Measurements from ENCODE around the gene CIPC. TPM values are rescaled to one million over a fixed set of nuclear protein-coding genes. Genes with fewer than 3 reads are reported as not detected.

Gene CIPC
- total and polyA plus RNA-seq, 9 donors, result 7.0 to 32.4 (median 21.4) TPM

- Histone ChIP-seq H3K27me3 (peaks cover 3% of the 10 kb centered on the region), H3K27ac (no peak overlapping the region)
- 58 to 74% (median 61%) methylated on average over 2 of the region's 2 CpGs for WGBS, 3 donors
These were observed 33.1 kb downstream of the CIPC start for GRCh38 chr14:77131206-77131605.

GRCh38 chr14:77131871-77132486, 33.9 kb downstream of the CIPC start:
- Histone ChIP-seq H3K27me3 (peaks cover 3% of the 10 kb centered on the region), H3K9me3 (no peaks in the 10 kb centered on the region), H3K36me3 (no peaks in the 10 kb centered on the region), H3K27ac (no peak overlapping the region), H3K4me3 (no peak overlapping the region), H3K4me1 (ENCODE audit: insufficient read depth) (no peaks in the 10 kb centered on the region)
- intact Hi-C loops (cut with DNase I), result no loop called here
- WGBS, 3 donors, result 77 to 95% (median 92%) methylated on average over 5 of the region's 5 CpGs
- no peak for TF ChIP-seq CTCF (IDR thresholded peaks at IDR 0.05)
- no peak for TF ChIP-seq POLR2A (IDR thresholded peaks at IDR 0.05)
- TF ChIP-seq EP300 (IDR thresholded peaks at IDR 0.05), result no peak
- no peak for DNase-seq

More at GRCh38 chr14:77131206-77131605, 33.1 kb downstream of the CIPC start:
- no peak overlapping the region for H3K4me3 ChIP-seq
- TF ChIP-seq POLR2A (IDR thresholded peaks at IDR 0.05) (no peak), CTCF (IDR thresholded peaks at IDR 0.05) (no peak), EP300 (IDR thresholded peaks at IDR 0.05) (no peak)
- no peaks in the 10 kb centered on the region for H3K4me1 ChIP-seq (ENCODE audit: insufficient read depth)
- H3K9me3 ChIP-seq, result no peaks in the 10 kb centered on the region
- DNase-seq, result no peak
- intact Hi-C loops (cut with DNase I), result no loop called here
- no peaks in the 10 kb centered on the region for H3K36me3 ChIP-seq

DNA sequence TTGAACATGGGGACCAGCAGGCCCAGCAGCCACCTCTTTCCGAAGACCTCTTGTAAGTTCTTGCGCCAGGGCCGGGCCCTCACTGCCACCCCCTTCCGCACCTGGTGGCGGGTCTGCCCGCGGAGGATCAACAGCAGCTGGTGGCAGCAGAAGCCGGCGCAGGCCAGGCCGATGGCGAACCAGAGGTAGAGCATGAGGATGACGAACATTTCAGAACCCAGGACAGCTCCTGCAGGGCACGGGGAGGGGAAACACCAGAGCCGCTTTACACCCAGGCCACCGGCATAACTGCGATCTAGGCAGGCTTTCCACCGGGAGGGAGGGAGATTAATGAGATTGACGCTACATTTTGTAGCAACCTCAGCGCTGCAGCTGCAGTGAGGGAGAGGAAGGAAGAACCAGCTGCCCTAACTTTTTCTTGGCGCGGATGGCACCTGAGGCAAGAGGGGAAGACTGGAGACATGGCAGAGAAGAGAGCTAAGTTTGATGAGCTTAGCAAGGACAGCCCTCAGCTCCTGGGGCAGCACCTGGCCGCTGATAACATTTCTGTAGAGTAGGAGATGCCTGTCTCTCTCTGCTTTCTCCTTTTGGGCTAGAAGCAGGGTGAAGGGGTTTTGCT, 35.8 kb downstream of the CIPC start:
- Histone ChIP-seq H3K36me3 (no peaks in the 10 kb centered on the region), H3K9me3 (no peaks in the 10 kb centered on the region), H3K27ac (no peak overlapping the region), H3K4me3 (no peak overlapping the region), H3K27me3 (peaks cover 3% of the 10 kb centered on the region), H3K4me1 (ENCODE audit: insufficient read depth) (no peaks in the 10 kb centered on the region)
- 3 to 8% (median 5%) methylated on average over 22 of the region's 22 CpGs for WGBS, 3 donors
- intact Hi-C loops (cut with DNase I), result no loop called here
- TF ChIP-seq EP300 (IDR thresholded peaks at IDR 0.05), result no peak
- no peak for TF ChIP-seq CTCF (IDR thresholded peaks at IDR 0.05)
- TF ChIP-seq POLR2A (IDR thresholded peaks at IDR 0.05), result no peak
- peak in 4 of 5 donors; percentile 32 to 65 (median 50) for DNase-seq

- Histone ChIP-seq H3K4me3 (no peak overlapping the region), H3K36me3 (no peaks in the 10 kb centered on the region), H3K27me3 (peaks cover 3% of the 10 kb centered on the region), H3K27ac (no peak overlapping the region), H3K9me3 (no peaks in the 10 kb centered on the region), H3K4me1 (ENCODE audit: insufficient read depth) (peaks cover 4% of the 10 kb centered on the region)
- WGBS, 3 donors, result 78 to 79% (median 79%) methylated on average over 15 of the region's 15 CpGs
- no peak for DNase-seq
- intact Hi-C loops (cut with DNase I), result no loop called here
- no peak for TF ChIP-seq EP300 (IDR thresholded peaks at IDR 0.05)
- no peak for TF ChIP-seq CTCF (IDR thresholded peaks at IDR 0.05)
- no peak for TF ChIP-seq POLR2A (IDR thresholded peaks at IDR 0.05)
These were observed 41.0 kb downstream of the CIPC start for GRCh38 chr14:77139022-77139421.
